H9 (cell line): ENCODE data around the gene B9D1. TPM values are rescaled to one million over a fixed set of nuclear protein-coding genes. Genes with fewer than 3 reads are reported as not detected.

Source experiments
- DNase-seq: peaks from one replicate; pipeline ENCODE4 v3.0.0-alpha.2; 2017
- H2AFZ ChIP-seq: one replicate; pipeline ENCODE4 v1.6.1; 2013; ENCODE audit warnings: mild to moderate bottlenecking, low read length, control low read depth, moderate library complexity
- H2AK5ac ChIP-seq: 2 replicates; pipeline ENCODE4 v1.6.1; 2013; ENCODE audit warnings: low read length, control low read depth, mixed read lengths; ENCODE audit not compliant: insufficient read length
- H2BK120ac ChIP-seq: one replicate; pipeline ENCODE4 v1.6.1; 2013; ENCODE audit warnings: low read depth, mild to moderate bottlenecking, low read length, control low read depth, inconsistent platforms; ENCODE audit not compliant: poor library complexity, severe bottlenecking
- H2BK12ac ChIP-seq: 2 replicates; pipeline ENCODE4 v1.6.1; 2013; ENCODE audit warnings: low read length, control low read depth, mixed read lengths, low read depth; ENCODE audit not compliant: insufficient read length
- H2BK15ac ChIP-seq: 2 replicates; pipeline ENCODE4 v1.6.1; 2013; ENCODE audit warnings: low read depth, low read length, control low read depth
- H2BK20ac ChIP-seq: one replicate; pipeline ENCODE4 v1.6.1; 2013; ENCODE audit warnings: low read depth, mild to moderate bottlenecking, low read length, control low read depth, inconsistent platforms; ENCODE audit not compliant: poor library complexity, severe bottlenecking
- H2BK5ac ChIP-seq: 2 replicates; pipeline ENCODE4 v1.6.1; 2013; ENCODE audit warnings: low read length, control low read depth, mixed read lengths; ENCODE audit not compliant: insufficient read length
- H3K14ac ChIP-seq: 2 replicates; pipeline ENCODE4 v1.6.1; 2013; ENCODE audit warnings: low read length, control low read depth; ENCODE audit not compliant: insufficient read depth
- H3K18ac ChIP-seq: 2 replicates; pipeline ENCODE4 v1.6.1; 2013; ENCODE audit warnings: low read depth, mild to moderate bottlenecking, mixed read lengths, low read length, control low read depth; ENCODE audit not compliant: insufficient read length
- H3K23ac ChIP-seq: 2 replicates; pipeline ENCODE4 v1.6.1; 2013; ENCODE audit warnings: low read length, control low read depth, mixed read lengths, low read depth; ENCODE audit not compliant: insufficient read length
- H3K23me2 ChIP-seq: 2 replicates; pipeline ENCODE4 v1.6.1; 2013; ENCODE audit warnings: low read depth, mild to moderate bottlenecking, mixed read lengths, low read length, control low read depth; ENCODE audit not compliant: insufficient read length, poor library complexity, severe bottlenecking
- H3K27ac ChIP-seq: 2 replicates; pipeline ENCODE4 v1.5.1; 2013; ENCODE audit warnings: low read length, control low read depth, mixed read lengths, low read depth; ENCODE audit not compliant: insufficient read length
- H3K27me3 ChIP-seq: 2 replicates; pipeline ENCODE4 v1.6.1; 2013; ENCODE audit warnings: low read length, control low read depth, inconsistent platforms; ENCODE audit not compliant: insufficient read depth
- H3K4ac ChIP-seq: 2 replicates; pipeline ENCODE4 v1.6.1; 2013; ENCODE audit warnings: low read depth, mild to moderate bottlenecking, control low read depth, inconsistent platforms, low read length, moderate library complexity
- H3K4me1 ChIP-seq: 2 replicates; pipeline ENCODE4 v1.6.1; 2013; ENCODE audit warnings: low read length, control low read depth, inconsistent platforms; ENCODE audit not compliant: insufficient read depth
- H3K4me2 ChIP-seq: 2 replicates; pipeline ENCODE4 v1.6.1; 2013; ENCODE audit warnings: low read length, control low read depth, mixed read lengths; ENCODE audit not compliant: insufficient read length, insufficient read depth
- H3K56ac ChIP-seq: 2 replicates; pipeline ENCODE4 v1.6.1; 2013; ENCODE audit warnings: low read depth, mild to moderate bottlenecking, mixed read lengths, low read length, control low read depth; ENCODE audit not compliant: insufficient read length
- H3K79me1 ChIP-seq: 2 replicates; pipeline ENCODE4 v1.6.1; 2013; ENCODE audit warnings: low read depth, mild to moderate bottlenecking, moderate library complexity, low read length, control low read depth, inconsistent platforms; ENCODE audit not compliant: insufficient read depth, poor library complexity, severe bottlenecking
- H3K79me2 ChIP-seq: 2 replicates; pipeline ENCODE4 v1.6.1; 2013; ENCODE audit warnings: low read length, control low read depth, inconsistent platforms; ENCODE audit not compliant: insufficient read depth
- H3K9ac ChIP-seq: 2 replicates; pipeline ENCODE4 v1.6.1; 2013; ENCODE audit warnings: low read length, control low read depth, mixed read lengths; ENCODE audit not compliant: insufficient read length; ENCODE audit errors: extremely low read depth
- H3K9me3 ChIP-seq: one replicate; pipeline ENCODE4 v1.6.1; 2013; ENCODE audit warnings: low read depth, low read length, inconsistent platforms; ENCODE audit not compliant: control insufficient read depth
- H3T11ph ChIP-seq: one replicate; pipeline ENCODE4 v1.6.1; 2013; ENCODE audit warnings: mild to moderate bottlenecking, low read length, control low read depth, inconsistent platforms
- H4K20me1 ChIP-seq: one replicate; pipeline ENCODE4 v1.6.1; 2013; ENCODE audit not compliant: control insufficient read depth, insufficient read length, insufficient read depth
- H4K5ac ChIP-seq: 2 replicates; pipeline ENCODE4 v1.6.1; 2013; ENCODE audit warnings: low read depth, mild to moderate bottlenecking, mixed read lengths, low read length, control low read depth; ENCODE audit not compliant: insufficient read length
- H4K8ac ChIP-seq: replicated peaks from 2 replicates; pipeline ENCODE4 v1.6.1; 2013; ENCODE audit warnings: low read length, control low read depth, mixed read lengths, low read depth; ENCODE audit not compliant: insufficient read length
- H4K91ac ChIP-seq: 2 replicates; pipeline ENCODE4 v1.6.1; 2013; ENCODE audit warnings: low read depth, mild to moderate bottlenecking, moderate library complexity, mixed read lengths, low read length, control low read depth; ENCODE audit not compliant: insufficient read length
- H3K27ac Mint-ChIP-seq, 3 experiments: 2 replicates in 2 of 3; 3 replicates in 1 of 3; pipeline ENCODE4 v1.8.0; 2020 to 2021; ENCODE audit warnings: mixed read lengths in 3 of 3, mild to moderate bottlenecking in 1 of 3, moderate library complexity in 1 of 3
- H3K27me3 Mint-ChIP-seq: 2 replicates; pipeline ENCODE4 v1.8.0; 2021; ENCODE audit warnings: low read depth, mild to moderate bottlenecking, moderate library complexity, mixed read lengths
- H3K36me3 Mint-ChIP-seq, 3 experiments: 2 replicates in 2 of 3; 3 replicates in 1 of 3; pipeline ENCODE4 v1.8.0; 2020 to 2021; ENCODE audit warnings: low read depth in 3 of 3, mixed read lengths in 3 of 3; ENCODE audit not compliant: insufficient read depth in 1 of 3
- H3K4me1 Mint-ChIP-seq, 2 experiments: 2 replicates each; pipeline ENCODE4 v1.8.0; 2020; ENCODE audit warnings: mixed read lengths in 2 of 2
- H3K4me3 Mint-ChIP-seq, 2 experiments: 2 replicates in 1 of 2; 3 replicates in 1 of 2; pipeline ENCODE4 v1.8.0; 2020 to 2021; ENCODE audit warnings: mild to moderate bottlenecking in 2 of 2, mixed read lengths in 2 of 2, moderate library complexity in 1 of 2
- H3K9me3 Mint-ChIP-seq, 2 experiments: 2 replicates in 1 of 2; 3 replicates in 1 of 2; pipeline ENCODE4 v1.8.0; 2020; ENCODE audit warnings: mild to moderate bottlenecking in 2 of 2, mixed read lengths in 2 of 2, moderate library complexity in 1 of 2
- WGBS: extraction: QIAGEN DNeasy Blood & Tissue Kit; methylation state at CpG from one replicate; pipeline ENCODE4 v1.1.7; 2013; ENCODE audit warnings: missing lambda C conversion rate, low lambda C conversion rate, mixed read lengths; ENCODE audit not compliant: insufficient read length; ENCODE audit errors: extremely low coverage; 5-methylcytosine and 5-hydroxymethylcytosine counted together
- total RNA-seq: library from RNA; stranded (reverse); gene quantifications from 2 replicates; pipeline ENCODE4 v1.2.1, GENCODE V29; 2021
- TF ChIP-seq, protein P1 (sequence below): fragments of 200-600 bp; sonication (generic); conservative IDR thresholded peaks from 3 replicates; pipeline ENCODE4 v1.8.0; 2021; ENCODE audit warnings: antibody characterized with exemption, mild to moderate bottlenecking

Gene B9D1
- total RNA-seq, 1 experiment from 2014 or later, result 30.4 TPM

DNA sequence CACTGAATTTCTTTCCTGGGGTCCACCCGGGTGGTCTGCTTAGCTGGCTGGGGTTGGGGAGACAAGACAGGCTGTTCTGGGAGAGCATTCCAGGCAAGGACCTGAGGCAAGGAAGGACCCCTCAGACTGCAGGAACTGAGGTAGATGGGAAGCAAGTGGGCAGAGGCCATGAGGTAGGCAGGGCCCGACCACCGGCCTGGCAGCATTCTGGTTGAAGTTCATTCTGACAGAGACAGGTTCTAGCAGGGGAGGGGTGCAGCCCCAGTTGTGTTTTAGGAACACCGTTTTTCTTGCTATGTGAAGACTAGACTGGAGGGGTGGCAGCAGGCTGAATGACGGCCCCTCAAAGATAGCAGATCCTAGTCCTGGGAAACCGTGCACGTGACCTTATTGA lies 17.5 kb downstream of the B9D1 start:
- WGBS, result no CpG with 5 or more reads among the region's 7 CpGs
- Histone ChIP-seq H4K20me1 (no peaks in the 10 kb centered on the region), H2BK20ac (no peak overlapping the region), H4K91ac (no peak overlapping the region), H3K4ac (no peak overlapping the region), H3K14ac (no peak overlapping the region), H3K79me2 (no peaks in the 10 kb centered on the region), H2BK5ac (no peak overlapping the region), H2BK120ac (no peak overlapping the region), H3K56ac (no peak overlapping the region), H3K27ac (no peak overlapping the region), H3K4me1 (no peaks in the 10 kb centered on the region), H2AFZ (no peak overlapping the region), H3K27me3 (no peaks in the 10 kb centered on the region), H2BK15ac (no peak overlapping the region), H2AK5ac (no peak overlapping the region), H3K18ac (no peak overlapping the region), H4K5ac (no peak overlapping the region), H3K4me2 (no peak overlapping the region), H3K23ac (no peak overlapping the region), H3K23me2 (no peaks in the 10 kb centered on the region), H3T11ph (no peak overlapping the region), H4K8ac (no peak overlapping the region), H3K79me1 (no peaks in the 10 kb centered on the region), H3K9me3 (no peaks in the 10 kb centered on the region), H2BK12ac (no peak overlapping the region), H3K9ac (no peak overlapping the region)
- no peaks in the 10 kb centered on the region for H3K9me3 Mint-ChIP-seq
- DNase-seq, result peak; percentile 24
- H3K4me1 Mint-ChIP-seq, result peaks cover 10 to 17% of the 10 kb centered on the region in 2 experiments
- TF ChIP-seq, protein P1, sequence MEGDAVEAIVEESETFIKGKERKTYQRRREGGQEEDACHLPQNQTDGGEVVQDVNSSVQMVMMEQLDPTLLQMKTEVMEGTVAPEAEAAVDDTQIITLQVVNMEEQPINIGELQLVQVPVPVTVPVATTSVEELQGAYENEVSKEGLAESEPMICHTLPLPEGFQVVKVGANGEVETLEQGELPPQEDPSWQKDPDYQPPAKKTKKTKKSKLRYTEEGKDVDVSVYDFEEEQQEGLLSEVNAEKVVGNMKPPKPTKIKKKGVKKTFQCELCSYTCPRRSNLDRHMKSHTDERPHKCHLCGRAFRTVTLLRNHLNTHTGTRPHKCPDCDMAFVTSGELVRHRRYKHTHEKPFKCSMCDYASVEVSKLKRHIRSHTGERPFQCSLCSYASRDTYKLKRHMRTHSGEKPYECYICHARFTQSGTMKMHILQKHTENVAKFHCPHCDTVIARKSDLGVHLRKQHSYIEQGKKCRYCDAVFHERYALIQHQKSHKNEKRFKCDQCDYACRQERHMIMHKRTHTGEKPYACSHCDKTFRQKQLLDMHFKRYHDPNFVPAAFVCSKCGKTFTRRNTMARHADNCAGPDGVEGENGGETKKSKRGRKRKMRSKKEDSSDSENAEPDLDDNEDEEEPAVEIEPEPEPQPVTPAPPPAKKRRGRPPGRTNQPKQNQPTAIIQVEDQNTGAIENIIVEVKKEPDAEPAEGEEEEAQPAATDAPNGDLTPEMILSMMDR, result no peak
- no peak overlapping the region for H3K4me3 Mint-ChIP-seq
- no peaks in the 10 kb centered on the region for H3K27me3 Mint-ChIP-seq
- H3K27ac Mint-ChIP-seq, result peak overlapping the region in 1 of 3 experiments; percentile 70; a peak in 1 of 7 replicates
- peaks cover 6 to 21% (median 11%) of the 10 kb centered on the region in 3 experiments; a peak in 6 of 7 replicates for H3K36me3 Mint-ChIP-seq
